Progenitor cell of endocrine pancreas (in vitro differentiated cells): Measurements from ENCODE around the gene NLRP1. TPM values are rescaled to one million over a fixed set of nuclear protein-coding genes. Genes with fewer than 3 reads are reported as not detected.

ENCODE experiments used
- DNase-seq: peaks from one replicate; pipeline ENCODE4 v3.0.0; 2021; ENCODE audit warnings: low spot score; ENCODE audit not compliant: unreplicated experiment
- H3K27ac Mint-ChIP-seq: 2 replicates; pipeline ENCODE4 v1.8.0; 2021; ENCODE audit warnings: mild to moderate bottlenecking, moderate library complexity, mixed read lengths
- H3K27me3 Mint-ChIP-seq: 2 replicates; pipeline ENCODE4 v1.8.0; 2021; ENCODE audit warnings: mixed read lengths
- H3K36me3 Mint-ChIP-seq: 2 replicates; pipeline ENCODE4 v1.8.0; 2022; ENCODE audit warnings: mixed read lengths; ENCODE audit not compliant: insufficient read depth
- H3K4me1 Mint-ChIP-seq: 2 replicates; pipeline ENCODE4 v1.8.0; 2021; ENCODE audit warnings: low read depth, mixed read lengths
- H3K4me3 Mint-ChIP-seq: 2 replicates; pipeline ENCODE4 v1.8.0; 2021; ENCODE audit warnings: low read depth, mild to moderate bottlenecking, moderate library complexity, mixed read lengths
- H3K9me3 Mint-ChIP-seq: 2 replicates; pipeline ENCODE4 v1.8.0; 2021; ENCODE audit warnings: low read depth, mixed read lengths
- CTCF ChIP-seq: fragments of 200-600 bp; sonication (generic); IDR thresholded peaks from one replicate; pipeline ENCODE4 v1.5.0; 2021; ENCODE audit warnings: antibody characterized with exemption, mild to moderate bottlenecking; ENCODE audit not compliant: unreplicated experiment
- total RNA-seq: library from RNA; stranded (reverse); gene quantifications from 2 replicates; pipeline ENCODE4 v1.2.1, GENCODE V29; 2021

NLRP1 gene
- total RNA-seq, 1 donor from 2014 or later, result 25.3 TPM

- no peak overlapping the region for H3K4me3 Mint-ChIP-seq
- H3K4me1 Mint-ChIP-seq, result peaks cover 12% of the 10 kb centered on the region
- H3K27me3 Mint-ChIP-seq, result no peaks in the 10 kb centered on the region
- DNase-seq, result no peak
- TF ChIP-seq CTCF, result no peak
- no peaks in the 10 kb centered on the region for H3K9me3 Mint-ChIP-seq
- peaks cover 36% of the 10 kb centered on the region for H3K36me3 Mint-ChIP-seq
- no peak overlapping the region for H3K27ac Mint-ChIP-seq
These were observed 102.9 kb downstream of the NLRP1 start for GRCh38 chr17:5481451-5481850.

- TF ChIP-seq CTCF, result no peak
- no peaks in the 10 kb centered on the region for H3K9me3 Mint-ChIP-seq
- H3K27ac Mint-ChIP-seq, result no peak overlapping the region
- H3K27me3 Mint-ChIP-seq, result no peaks in the 10 kb centered on the region
- H3K4me1 Mint-ChIP-seq, result peaks cover 12% of the 10 kb centered on the region
- H3K4me3 Mint-ChIP-seq, result no peak overlapping the region
- DNase-seq, result no peak
- peaks cover 38% of the 10 kb centered on the region for H3K36me3 Mint-ChIP-seq
These were observed 103.3 kb downstream of the NLRP1 start for GRCh38 chr17:5480962-5481361.

- peaks cover 1% of the 10 kb centered on the region for H3K4me1 Mint-ChIP-seq
- no peaks in the 10 kb centered on the region for H3K27me3 Mint-ChIP-seq
- no peak for TF ChIP-seq CTCF
- H3K36me3 Mint-ChIP-seq, result peaks cover 47% of the 10 kb centered on the region
- H3K9me3 Mint-ChIP-seq, result no peaks in the 10 kb centered on the region
- no peak for DNase-seq
- H3K27ac Mint-ChIP-seq, result no peak overlapping the region
- no peak overlapping the region for H3K4me3 Mint-ChIP-seq
These were observed 105.3 kb downstream of the NLRP1 start for GRCh38 chr17:5478992-5479391.

GRCh38 chr17:5473906-5474305 lies 110.4 kb downstream of the NLRP1 start:
- Mint-ChIP-seq H3K4me3 (no peak overlapping the region), H3K27ac (no peak overlapping the region), H3K36me3 (peaks cover 37% of the 10 kb centered on the region), H3K4me1 (no peaks in the 10 kb centered on the region), H3K27me3 (no peaks in the 10 kb centered on the region), H3K9me3 (no peaks in the 10 kb centered on the region)
- no peak for DNase-seq
- no peak for TF ChIP-seq CTCF

- Mint-ChIP-seq H3K4me1 (peaks cover 6% of the 10 kb centered on the region), H3K4me3 (no peak overlapping the region), H3K27me3 (no peaks in the 10 kb centered on the region), H3K27ac (no peak overlapping the region), H3K9me3 (no peaks in the 10 kb centered on the region), H3K36me3 (peaks cover 26% of the 10 kb centered on the region)
- DNase-seq, result no peak
- TF ChIP-seq CTCF, result no peak
These were observed 111.8 kb downstream of the NLRP1 start for GRCh38 chr17:5472511-5472910.
